Measurements from ENCODE around the gene NCKAP5. TPM values are rescaled to one million over a fixed set of nuclear protein-coding genes. Genes with fewer than 3 reads are reported as not detected.

The NCKAP5 gene
- total RNA-seq, 2 donors from 2014 or later: not detected

DNA sequence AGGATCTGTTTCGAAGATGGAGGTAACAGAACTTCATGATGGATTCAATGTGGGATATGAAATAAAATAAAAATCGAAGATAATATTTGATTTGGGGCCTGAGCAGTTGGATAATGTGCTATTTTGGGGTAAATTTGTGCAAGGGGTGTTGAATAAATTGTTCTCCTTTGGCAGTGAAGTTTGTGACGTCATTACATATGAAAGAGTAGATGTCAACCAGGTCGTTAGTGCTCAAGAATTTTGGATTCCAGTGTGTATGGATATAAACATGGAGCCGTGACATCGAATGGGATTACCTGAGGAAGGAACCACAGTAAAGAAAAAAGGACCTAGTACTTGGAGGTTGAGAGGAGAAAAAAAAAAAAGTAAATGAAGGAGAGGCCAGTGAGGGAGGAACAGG is 253.0 kb downstream of the NCKAP5 start:
- ATAC-seq (no peak), DNase-seq (no peak)
- H3K4me3 Mint-ChIP-seq: no peak overlapping the region
- H3K4me1 Mint-ChIP-seq: no peaks in the 10 kb centered on the region
- H3K27ac Mint-ChIP-seq: no peak overlapping the region
- H3K36me3 Mint-ChIP-seq (ENCODE audit: low read depth): no peaks in the 10 kb centered on the region
- H3K27me3 Mint-ChIP-seq: no peaks in the 10 kb centered on the region
- no peaks in the 10 kb centered on the region for H3K9me3 ChIP-seq (ENCODE audit: control insufficient read depth, low read length, poor library complexity, severe bottlenecking)

DNA sequence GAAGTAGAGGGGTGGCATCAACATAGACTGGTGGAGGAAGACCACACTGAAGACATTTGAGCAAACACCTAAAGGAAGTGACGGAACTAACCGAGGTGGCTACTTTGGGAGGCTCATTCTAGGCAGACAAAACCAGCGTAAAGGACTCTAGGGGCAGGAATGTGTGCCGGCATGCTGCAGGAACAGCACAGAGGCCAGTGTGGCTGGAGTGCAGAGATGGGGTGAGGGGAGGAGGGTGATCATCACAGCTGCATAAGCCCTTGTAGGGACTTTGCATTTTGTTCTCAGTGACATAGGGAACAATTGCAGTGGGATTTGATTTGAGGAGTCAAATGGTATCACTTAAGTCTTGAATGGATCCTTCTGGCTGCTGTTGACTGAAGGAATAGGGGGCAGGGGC is 253.5 kb downstream of the NCKAP5 start:
- no peak overlapping the region for H3K4me3 Mint-ChIP-seq
- no peak for DNase-seq
- H3K27ac Mint-ChIP-seq: no peak overlapping the region
- no peaks in the 10 kb centered on the region for H3K36me3 Mint-ChIP-seq (ENCODE audit: low read depth)
- no peaks in the 10 kb centered on the region for H3K9me3 ChIP-seq (ENCODE audit: control insufficient read depth, low read length, poor library complexity, severe bottlenecking)
- no peaks in the 10 kb centered on the region for H3K4me1 Mint-ChIP-seq
- no peaks in the 10 kb centered on the region for H3K27me3 Mint-ChIP-seq
- ATAC-seq: no peak

DNA sequence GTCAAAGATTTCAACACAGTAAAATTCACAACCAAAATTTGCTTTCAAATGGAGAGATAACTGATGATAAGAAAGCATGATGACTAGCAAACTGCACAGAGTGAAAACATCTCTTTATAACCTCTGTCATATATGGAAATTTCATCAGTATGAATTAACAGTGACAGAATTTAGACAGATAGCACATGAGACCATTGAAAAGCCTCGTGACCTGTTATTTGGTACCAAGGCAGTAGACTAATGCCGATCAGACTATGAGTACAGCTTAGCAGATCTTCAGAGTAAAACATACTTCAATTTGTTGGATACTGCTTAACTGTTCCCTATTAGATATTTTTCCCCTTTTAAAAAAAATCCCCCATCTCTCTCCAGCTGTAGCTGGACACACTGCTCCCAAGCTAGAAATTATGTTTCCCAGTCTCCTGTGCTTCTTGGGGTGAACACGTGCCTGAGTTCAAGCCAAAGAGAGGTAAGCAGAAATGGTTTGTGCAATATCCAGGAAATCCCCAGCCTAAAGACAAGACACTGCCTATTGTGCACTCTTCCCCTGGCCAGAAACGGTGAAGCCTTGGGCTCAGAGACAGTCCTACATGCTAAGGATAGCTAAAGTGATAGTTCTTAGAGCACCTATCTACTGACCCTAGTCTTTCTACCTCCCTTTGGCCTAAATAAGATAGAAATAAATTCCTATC is 256.1 kb downstream of the NCKAP5 start:
- Mint-ChIP-seq H3K27me3 (no peaks in the 10 kb centered on the region), H3K27ac (no peak overlapping the region), H3K4me1 (no peaks in the 10 kb centered on the region), H3K4me3 (no peak overlapping the region), H3K36me3 (ENCODE audit: low read depth) (no peaks in the 10 kb centered on the region)
- ATAC-seq: no peak
- no peaks in the 10 kb centered on the region for H3K9me3 ChIP-seq (ENCODE audit: control insufficient read depth, low read length, poor library complexity, severe bottlenecking)
- no peak for DNase-seq

DNA sequence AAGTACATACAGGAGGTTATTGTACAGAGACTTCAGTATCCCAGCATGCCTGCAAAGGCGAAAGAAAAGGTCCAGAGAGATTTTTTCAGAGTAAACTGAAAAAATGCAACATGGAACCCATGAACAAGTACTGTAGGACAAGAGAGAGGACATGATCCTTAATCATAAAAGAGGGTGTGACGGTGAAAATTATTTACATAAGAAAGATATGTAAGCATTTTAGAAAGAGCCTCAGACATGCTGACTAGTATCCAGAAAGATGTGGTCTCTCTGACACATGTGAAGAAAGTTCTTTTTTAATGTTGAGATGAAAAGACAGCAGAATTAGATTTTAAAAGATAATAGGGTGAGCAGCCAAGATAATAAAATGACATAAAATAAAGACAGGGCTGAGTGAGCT is 262.0 kb downstream of the NCKAP5 start:
- no peaks in the 10 kb centered on the region for H3K36me3 Mint-ChIP-seq (ENCODE audit: low read depth)
- no peak for DNase-seq
- H3K27ac Mint-ChIP-seq: no peak overlapping the region
- H3K4me3 Mint-ChIP-seq: no peak overlapping the region
- ATAC-seq: no peak
- no peaks in the 10 kb centered on the region for H3K4me1 Mint-ChIP-seq
- no peaks in the 10 kb centered on the region for H3K9me3 ChIP-seq (ENCODE audit: control insufficient read depth, low read length, poor library complexity, severe bottlenecking)
- H3K27me3 Mint-ChIP-seq: no peaks in the 10 kb centered on the region

DNA sequence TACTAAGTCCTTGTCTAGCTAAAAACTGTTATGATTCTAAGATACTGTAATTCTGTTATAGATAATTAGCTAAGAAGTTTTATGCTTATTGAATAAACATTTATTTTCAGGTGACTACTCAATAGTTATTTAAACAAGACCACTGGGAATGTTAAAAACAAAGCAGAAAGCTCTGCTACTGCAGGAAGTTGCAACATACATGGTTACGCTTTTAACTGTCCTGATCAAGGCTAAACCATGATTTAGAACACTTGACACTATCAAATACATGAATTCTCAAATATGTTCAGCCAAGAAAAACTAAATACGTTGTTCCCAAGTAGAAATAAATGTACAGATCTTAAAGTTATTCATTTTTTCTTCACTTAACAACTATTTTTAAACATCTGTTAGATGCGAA is 263.9 kb downstream of the NCKAP5 start:
- H3K4me1 Mint-ChIP-seq: no peaks in the 10 kb centered on the region
- H3K36me3 Mint-ChIP-seq (ENCODE audit: low read depth): no peaks in the 10 kb centered on the region
- ATAC-seq (no peak), DNase-seq (no peak)
- no peak overlapping the region for H3K27ac Mint-ChIP-seq
- H3K4me3 Mint-ChIP-seq: no peak overlapping the region
- no peaks in the 10 kb centered on the region for H3K27me3 Mint-ChIP-seq
- H3K9me3 ChIP-seq (ENCODE audit: control insufficient read depth, low read length, poor library complexity, severe bottlenecking): no peaks in the 10 kb centered on the region

DNA sequence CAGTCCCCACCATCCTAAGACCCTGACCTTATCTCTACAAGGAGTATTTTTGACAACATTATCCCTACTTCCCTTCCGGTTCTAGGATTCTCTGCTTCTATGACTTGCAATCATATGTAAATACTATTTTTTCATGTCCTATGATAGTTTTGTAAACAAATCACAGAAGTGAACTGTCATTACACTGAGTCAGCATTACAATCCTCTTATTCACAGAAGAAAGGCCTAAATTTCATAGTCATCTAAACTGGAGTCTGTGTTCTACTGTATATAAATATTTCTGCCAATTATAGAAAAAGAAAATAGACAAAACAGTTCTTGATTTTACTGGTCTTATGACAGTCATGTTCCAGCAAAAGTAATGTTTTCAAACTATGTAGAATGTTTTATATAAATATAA is 265.1 kb downstream of the NCKAP5 start:
- no peaks in the 10 kb centered on the region for H3K9me3 ChIP-seq (ENCODE audit: control insufficient read depth, low read length, poor library complexity, severe bottlenecking)
- Mint-ChIP-seq H3K4me3 (no peak overlapping the region), H3K27ac (no peak overlapping the region), H3K4me1 (no peaks in the 10 kb centered on the region), H3K27me3 (no peaks in the 10 kb centered on the region), H3K36me3 (ENCODE audit: low read depth) (no peaks in the 10 kb centered on the region)
- ATAC-seq (no peak), DNase-seq (no peak)

DNA sequence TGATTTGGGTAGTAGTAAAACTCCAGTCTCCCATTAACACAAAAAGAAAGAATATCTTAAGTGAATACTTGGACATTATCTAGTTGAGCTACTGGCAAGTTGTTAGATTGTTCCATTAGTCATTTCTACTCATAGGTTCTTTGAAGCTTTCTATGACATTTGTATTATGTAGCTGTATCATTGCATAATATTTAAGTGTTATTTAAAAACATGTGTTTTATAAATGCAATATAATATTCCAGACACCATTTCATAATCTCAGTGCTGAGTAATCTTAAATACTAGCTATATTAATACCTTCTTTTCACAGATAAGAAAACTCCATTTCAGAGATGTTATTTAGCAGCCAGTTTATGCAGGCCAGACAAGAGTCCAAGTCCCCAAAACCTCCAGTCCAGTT is 271.9 kb downstream of the NCKAP5 start:
- H3K9me3 ChIP-seq (ENCODE audit: control insufficient read depth, low read length, poor library complexity, severe bottlenecking): no peaks in the 10 kb centered on the region
- no peaks in the 10 kb centered on the region for H3K36me3 Mint-ChIP-seq (ENCODE audit: low read depth)
- no peak overlapping the region for H3K4me3 Mint-ChIP-seq
- ATAC-seq (no peak), DNase-seq (no peak)
- H3K27me3 Mint-ChIP-seq: no peaks in the 10 kb centered on the region
- no peak overlapping the region for H3K27ac Mint-ChIP-seq
- H3K4me1 Mint-ChIP-seq: no peaks in the 10 kb centered on the region

DNA sequence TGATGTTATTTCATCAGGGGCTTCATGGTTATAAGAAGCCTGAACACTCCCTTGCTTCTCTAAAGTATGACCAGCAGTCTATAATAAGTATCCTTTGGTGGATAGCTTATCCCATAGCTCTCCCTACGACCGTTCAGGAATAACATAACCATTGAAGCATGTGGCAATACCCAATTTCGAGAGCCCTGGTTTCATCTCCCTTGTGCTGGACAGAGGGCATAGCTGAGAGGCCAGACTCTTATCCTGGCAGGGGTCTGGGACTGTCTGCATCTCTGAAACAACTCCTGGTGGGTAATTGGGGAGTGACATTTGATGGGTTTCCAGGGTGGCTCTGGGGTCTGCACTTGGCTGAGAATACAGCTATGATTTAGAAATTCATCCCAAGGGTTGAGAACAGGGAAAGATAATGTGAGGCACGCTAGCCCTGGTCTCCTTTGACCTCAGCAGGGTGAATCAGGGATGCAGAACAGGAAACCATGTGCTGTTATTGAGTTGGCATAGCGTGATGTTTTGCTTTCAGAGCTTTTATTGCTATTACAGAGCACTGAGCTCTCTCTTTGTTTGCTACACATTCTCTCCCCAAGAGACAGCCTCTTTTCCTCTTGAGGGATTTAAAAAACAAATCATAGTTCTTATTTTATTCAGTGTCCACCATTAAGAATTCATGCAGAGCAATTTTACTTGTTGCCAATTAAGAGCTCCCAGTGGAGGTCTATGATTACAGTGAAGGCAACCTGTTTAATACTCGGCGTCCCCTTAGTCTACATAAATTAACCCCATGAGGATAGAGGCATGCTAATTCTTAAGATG is 274.5 kb downstream of the NCKAP5 start:
- H3K27me3 Mint-ChIP-seq: no peaks in the 10 kb centered on the region
- H3K4me1 Mint-ChIP-seq: no peaks in the 10 kb centered on the region
- no peaks in the 10 kb centered on the region for H3K9me3 ChIP-seq (ENCODE audit: control insufficient read depth, low read length, poor library complexity, severe bottlenecking)
- no peak for DNase-seq
- H3K4me3 Mint-ChIP-seq: no peak overlapping the region
- H3K27ac Mint-ChIP-seq: no peak overlapping the region
- H3K36me3 Mint-ChIP-seq (ENCODE audit: low read depth): no peaks in the 10 kb centered on the region
- no peak for ATAC-seq

DNA sequence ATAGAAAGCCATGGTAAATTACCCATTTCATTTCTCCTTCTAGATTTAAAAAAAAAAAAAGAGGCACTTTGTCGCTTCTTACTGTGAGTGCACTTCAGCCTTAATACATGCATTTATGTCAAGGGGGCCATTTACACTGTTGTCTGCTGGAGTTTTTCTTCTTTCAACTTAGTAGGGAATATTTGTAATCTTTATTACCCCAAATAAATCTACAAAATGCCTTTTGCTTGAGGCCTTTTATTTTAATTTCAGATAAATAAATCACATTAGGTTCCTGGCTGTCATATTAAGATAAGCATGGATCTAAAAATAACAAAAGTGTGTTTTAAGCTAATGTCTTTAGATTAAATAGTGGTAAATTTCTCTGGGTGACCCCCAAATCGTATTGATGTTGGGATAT is 276.0 kb downstream of the NCKAP5 start:
- DNase-seq (no peak), ATAC-seq (no peak)
- Mint-ChIP-seq H3K4me1 (no peaks in the 10 kb centered on the region), H3K4me3 (no peak overlapping the region), H3K27ac (no peak overlapping the region), H3K36me3 (ENCODE audit: low read depth) (no peaks in the 10 kb centered on the region), H3K27me3 (no peaks in the 10 kb centered on the region)
- no peaks in the 10 kb centered on the region for H3K9me3 ChIP-seq (ENCODE audit: control insufficient read depth, low read length, poor library complexity, severe bottlenecking)

DNA sequence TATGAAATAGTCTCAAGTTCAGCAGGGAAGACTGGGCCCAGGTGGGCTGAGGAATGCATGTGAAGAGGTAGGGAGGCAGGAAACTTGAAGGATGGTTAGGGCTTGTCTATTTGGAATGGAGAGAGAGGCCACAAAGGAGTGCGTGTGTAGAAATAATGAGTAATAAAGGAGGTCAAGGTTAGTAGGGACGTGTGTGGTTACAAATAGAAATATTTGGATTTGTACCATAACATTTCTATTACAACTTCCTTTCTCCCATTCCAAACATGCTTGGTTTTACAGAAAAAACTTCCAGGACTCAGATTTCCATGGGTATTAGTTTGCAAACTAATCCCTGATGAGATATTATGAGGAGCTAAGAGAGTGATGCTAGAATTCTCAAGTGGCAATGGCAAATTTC is 280.6 kb downstream of the NCKAP5 start:
- H3K9me3 ChIP-seq (ENCODE audit: control insufficient read depth, low read length, poor library complexity, severe bottlenecking): no peaks in the 10 kb centered on the region
- ATAC-seq (no peak), DNase-seq (no peak)
- Mint-ChIP-seq H3K27ac (no peak overlapping the region), H3K4me3 (no peak overlapping the region), H3K27me3 (no peaks in the 10 kb centered on the region), H3K4me1 (no peaks in the 10 kb centered on the region), H3K36me3 (ENCODE audit: low read depth) (no peaks in the 10 kb centered on the region)

DNA sequence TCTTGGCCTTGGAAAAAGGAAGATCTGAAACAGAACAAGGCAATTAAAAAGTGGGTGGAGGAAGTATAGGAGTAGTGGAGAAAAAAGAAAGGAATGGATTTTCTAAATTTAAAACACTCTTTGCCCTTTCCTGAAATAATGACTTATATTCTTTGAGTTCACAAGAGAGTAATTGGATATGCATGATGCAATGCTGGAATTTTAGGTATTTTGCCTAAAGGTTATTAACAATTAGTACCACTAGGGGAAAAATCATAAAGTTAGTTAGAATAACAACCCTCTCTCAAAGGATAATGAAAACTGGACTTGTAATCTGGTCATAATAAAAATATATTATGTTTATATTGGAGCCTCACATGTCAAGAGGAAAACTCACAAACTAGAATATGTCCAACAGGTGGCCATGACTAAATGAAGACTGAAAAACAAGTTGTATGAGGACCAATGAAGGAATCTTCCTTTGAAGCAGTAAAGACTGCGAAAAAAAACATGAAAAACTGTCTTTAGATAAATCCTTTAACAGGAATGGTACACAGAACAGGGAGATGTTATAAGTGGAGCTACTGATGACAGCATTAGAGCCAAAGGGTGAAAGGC is 281.8 kb downstream of the NCKAP5 start:
- no peaks in the 10 kb centered on the region for H3K4me1 Mint-ChIP-seq

DNA sequence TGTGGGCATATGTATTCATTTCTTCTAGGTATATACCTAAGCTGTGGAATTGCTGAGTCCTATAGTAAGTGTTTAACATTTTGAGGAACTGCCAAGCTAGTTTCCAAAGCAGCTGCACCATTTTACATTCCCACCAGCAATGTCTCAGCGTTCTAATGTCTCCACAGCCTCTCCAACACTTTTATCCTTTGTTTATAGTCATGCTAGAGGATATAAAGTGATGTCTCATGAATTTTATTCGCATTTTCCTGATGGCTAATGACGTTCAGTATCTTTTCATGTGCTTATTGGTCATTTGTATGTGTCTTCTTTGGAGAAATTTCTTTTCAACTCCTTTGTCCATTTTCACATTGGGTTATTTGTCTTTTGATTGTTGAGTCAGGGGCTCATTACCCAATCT is 295.2 kb downstream of the NCKAP5 start:
- H3K27me3 Mint-ChIP-seq: no peaks in the 10 kb centered on the region
- no peaks in the 10 kb centered on the region for H3K4me1 Mint-ChIP-seq
- no peaks in the 10 kb centered on the region for H3K36me3 Mint-ChIP-seq (ENCODE audit: low read depth)
- ATAC-seq: no peak
- H3K4me3 Mint-ChIP-seq: no peak overlapping the region
- no peak overlapping the region for H3K27ac Mint-ChIP-seq
- H3K9me3 ChIP-seq (ENCODE audit: control insufficient read depth, low read length, poor library complexity, severe bottlenecking): no peaks in the 10 kb centered on the region
- no peak for DNase-seq

More for the DNA sequence above, 281.8 kb downstream of the NCKAP5 start:
- no peak overlapping the region for H3K27ac Mint-ChIP-seq
- H3K36me3 Mint-ChIP-seq (ENCODE audit: low read depth): no peaks in the 10 kb centered on the region
- ATAC-seq: no peak
- H3K4me3 Mint-ChIP-seq: no peak overlapping the region
- no peak for DNase-seq
- H3K27me3 Mint-ChIP-seq: no peaks in the 10 kb centered on the region
- H3K9me3 ChIP-seq (ENCODE audit: control insufficient read depth, low read length, poor library complexity, severe bottlenecking): no peaks in the 10 kb centered on the region

DNA sequence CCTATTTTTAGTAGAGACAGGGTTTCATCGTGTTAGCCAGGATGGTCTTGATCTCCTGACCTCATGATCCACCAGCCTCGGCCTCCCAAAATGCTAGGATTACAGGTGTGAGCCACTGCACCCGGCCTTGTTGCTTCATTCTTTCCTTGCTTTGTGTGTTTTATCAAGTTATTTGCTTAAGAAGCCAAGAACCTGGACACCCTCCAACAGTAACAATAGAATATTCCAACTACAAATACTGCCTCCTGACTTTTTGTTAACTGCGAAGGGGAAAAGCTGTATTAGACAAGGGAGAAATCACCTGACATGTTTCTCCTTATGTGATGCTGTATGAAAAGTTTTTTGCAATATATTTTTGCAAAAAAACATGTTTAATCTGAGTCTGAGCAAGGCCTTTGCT is 297.2 kb downstream of the NCKAP5 start:
- DNase-seq: no peak
- no peak for ATAC-seq
- H3K4me3 Mint-ChIP-seq: no peak overlapping the region
- no peaks in the 10 kb centered on the region for H3K4me1 Mint-ChIP-seq
- H3K27ac Mint-ChIP-seq: no peak overlapping the region
- no peaks in the 10 kb centered on the region for H3K36me3 Mint-ChIP-seq (ENCODE audit: low read depth)
- no peaks in the 10 kb centered on the region for H3K27me3 Mint-ChIP-seq
- no peaks in the 10 kb centered on the region for H3K9me3 ChIP-seq (ENCODE audit: control insufficient read depth, low read length, poor library complexity, severe bottlenecking)

DNA sequence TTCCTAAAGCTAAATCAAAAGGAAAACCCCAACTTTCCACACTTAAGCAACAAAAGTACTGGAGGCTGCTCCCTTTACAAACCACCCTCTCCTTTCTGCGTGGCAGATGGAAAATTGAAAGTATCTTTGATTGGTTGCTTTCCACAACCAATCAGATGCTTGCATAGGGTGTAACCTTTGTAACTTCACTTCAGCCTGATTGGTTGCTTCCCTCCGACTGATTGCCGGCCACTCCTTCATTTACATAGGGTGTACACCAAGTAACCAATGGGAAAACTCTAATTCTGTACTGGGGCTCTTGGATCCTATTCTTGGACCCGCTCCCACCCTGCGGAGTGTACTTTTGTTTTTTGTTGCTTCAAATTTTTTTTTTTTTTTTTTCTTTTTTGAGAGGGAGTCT is 297.7 kb downstream of the NCKAP5 start:
- no peaks in the 10 kb centered on the region for H3K36me3 Mint-ChIP-seq (ENCODE audit: low read depth)
- no peak for DNase-seq
- ATAC-seq: no peak
- H3K4me3 Mint-ChIP-seq: no peak overlapping the region
- no peak overlapping the region for H3K27ac Mint-ChIP-seq
- H3K27me3 Mint-ChIP-seq: peaks cover 2% of the 10 kb centered on the region
- no peaks in the 10 kb centered on the region for H3K4me1 Mint-ChIP-seq
- H3K9me3 ChIP-seq (ENCODE audit: control insufficient read depth, low read length, poor library complexity, severe bottlenecking): no peaks in the 10 kb centered on the region

All from T-helper 17 cell (primary cell).